Measurements from ENCODE around the gene TMEM63A. TPM values are rescaled to one million over a fixed set of nuclear protein-coding genes. Genes with fewer than 3 reads are reported as not detected.
"Not testable (repeated sequence)": the region's sequence is repeated elsewhere in the genome, so short reads cannot be mapped to it uniquely, and the experiment has no call there.

The TMEM63A gene
- total RNA-seq, 1 experiment from 2014 or later, result 93.9 TPM

DNA sequence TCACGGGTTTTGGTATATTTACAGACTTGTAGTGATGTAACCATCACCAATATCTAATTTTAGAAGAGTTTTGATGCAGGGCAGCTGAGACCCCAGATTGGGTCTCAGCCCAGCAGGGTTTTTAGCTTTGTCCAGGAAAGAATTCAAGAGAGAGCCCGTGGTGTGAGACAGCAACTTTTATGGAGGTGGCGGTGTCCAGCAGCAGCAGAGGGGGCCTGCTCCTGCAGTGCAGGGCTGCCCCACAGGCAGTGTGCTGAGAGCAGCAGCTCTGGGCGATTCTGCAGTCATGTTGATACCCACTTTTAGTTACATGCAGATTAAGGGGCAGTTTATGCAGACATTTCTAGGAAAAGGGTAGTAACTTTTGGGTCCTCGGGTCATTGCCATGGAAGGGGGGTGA, 74.0 kb downstream of the TMEM63A start:
- H3K27ac Mint-ChIP-seq (ENCODE audit: unreplicated experiment), result no peak overlapping the region
- H3K9me3 Mint-ChIP-seq (ENCODE audit: unreplicated experiment), result no peaks in the 10 kb centered on the region
- H3K4me3 Mint-ChIP-seq (ENCODE audit: unreplicated experiment), result no peak overlapping the region
- peaks cover 12% of the 10 kb centered on the region for H3K36me3 Mint-ChIP-seq (ENCODE audit: insufficient read depth, unreplicated experiment)
- Histone ChIP-seq H3K4me3 (ENCODE audit: low read depth, low read length) (no peak overlapping the region), H3K27me3 (replicated peaks; ENCODE audit: control insufficient read depth, insufficient read depth, low read length) (no peaks in the 10 kb centered on the region), H3K4me1 (peaks cover 21% of the 10 kb centered on the region), H3K9me3 (no peaks in the 10 kb centered on the region), H3K36me3 (ENCODE audit: control insufficient read depth, insufficient read depth, low read length) (no peaks in the 10 kb centered on the region)
- no TSS peak for BruUV-seq (replicated peaks)
- POLR2A ChIA-PET, result no interaction called here
- no peaks in the 10 kb centered on the region for H3K27me3 Mint-ChIP-seq (ENCODE audit: insufficient read depth, unreplicated experiment)
- no peak for DNase-seq
- intact Hi-C loops (cut with micrococcal nuclease; ENCODE audit: unreplicated experiment), result no loop called here
- peaks cover 19% of the 10 kb centered on the region for H3K4me1 Mint-ChIP-seq (ENCODE audit: low read depth, unreplicated experiment)
- CTCF ChIA-PET, result interaction anchor here (1.5 kb wide), 1 partner anchor 30 kb away, joined by 6 read pairs; the partner anchor contains the start of gene SRP9
- TF ChIP-seq, protein P1, sequence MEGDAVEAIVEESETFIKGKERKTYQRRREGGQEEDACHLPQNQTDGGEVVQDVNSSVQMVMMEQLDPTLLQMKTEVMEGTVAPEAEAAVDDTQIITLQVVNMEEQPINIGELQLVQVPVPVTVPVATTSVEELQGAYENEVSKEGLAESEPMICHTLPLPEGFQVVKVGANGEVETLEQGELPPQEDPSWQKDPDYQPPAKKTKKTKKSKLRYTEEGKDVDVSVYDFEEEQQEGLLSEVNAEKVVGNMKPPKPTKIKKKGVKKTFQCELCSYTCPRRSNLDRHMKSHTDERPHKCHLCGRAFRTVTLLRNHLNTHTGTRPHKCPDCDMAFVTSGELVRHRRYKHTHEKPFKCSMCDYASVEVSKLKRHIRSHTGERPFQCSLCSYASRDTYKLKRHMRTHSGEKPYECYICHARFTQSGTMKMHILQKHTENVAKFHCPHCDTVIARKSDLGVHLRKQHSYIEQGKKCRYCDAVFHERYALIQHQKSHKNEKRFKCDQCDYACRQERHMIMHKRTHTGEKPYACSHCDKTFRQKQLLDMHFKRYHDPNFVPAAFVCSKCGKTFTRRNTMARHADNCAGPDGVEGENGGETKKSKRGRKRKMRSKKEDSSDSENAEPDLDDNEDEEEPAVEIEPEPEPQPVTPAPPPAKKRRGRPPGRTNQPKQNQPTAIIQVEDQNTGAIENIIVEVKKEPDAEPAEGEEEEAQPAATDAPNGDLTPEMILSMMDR (IDR thresholded peaks at IDR 0.05; ENCODE audit: insufficient read depth in 1 of 2, low read depth in 1 of 2, low read length in 1 of 2, severe bottlenecking in 1 of 2, unreplicated experiment in 1 of 2), result no peak

DNA sequence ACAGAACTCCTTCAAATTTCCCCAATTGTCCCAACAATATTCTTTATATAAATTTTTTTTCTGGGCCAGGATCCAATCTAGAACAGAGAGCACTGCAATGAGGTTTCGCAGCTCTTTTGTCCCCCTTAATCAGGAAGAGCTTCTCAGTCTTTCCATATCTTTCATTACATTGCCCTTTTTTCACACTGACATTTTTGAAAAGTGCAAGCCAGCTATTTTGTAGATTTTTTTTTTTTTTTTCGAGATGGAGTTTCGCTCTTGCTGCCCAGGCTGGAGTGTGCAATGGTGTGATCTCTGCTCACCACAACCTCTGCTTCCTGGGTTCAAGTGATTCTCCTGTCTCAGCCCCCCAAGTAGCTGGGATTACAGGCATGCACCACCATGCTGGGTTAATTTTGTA, 75.4 kb downstream of the TMEM63A start:
- H3K27ac Mint-ChIP-seq (ENCODE audit: unreplicated experiment); H3K27me3 Mint-ChIP-seq (ENCODE audit: insufficient read depth, unreplicated experiment); H3K36me3 Mint-ChIP-seq (ENCODE audit: insufficient read depth, unreplicated experiment); H3K9me3 Mint-ChIP-seq (ENCODE audit: unreplicated experiment); CTCF ChIA-PET; H3K4me3 Mint-ChIP-seq (ENCODE audit: unreplicated experiment); H3K4me3 ChIP-seq (ENCODE audit: low read depth, low read length); H3K36me3 ChIP-seq (ENCODE audit: control insufficient read depth, insufficient read depth, low read length); H3K27me3 ChIP-seq (replicated peaks; ENCODE audit: control insufficient read depth, insufficient read depth, low read length); BruUV-seq (replicated peaks); DNase-seq; intact Hi-C loops (cut with micrococcal nuclease; ENCODE audit: unreplicated experiment); H3K9me3 ChIP-seq: not testable (repeated sequence)
- peaks cover 10% of the 10 kb centered on the region for H3K4me1 ChIP-seq
- H3K4me1 Mint-ChIP-seq (ENCODE audit: low read depth, unreplicated experiment), result peaks cover 10% of the 10 kb centered on the region
- POLR2A ChIA-PET, result interaction anchor here (0.6 to 0.7 kb wide), 2 partner anchors 8 to 214 kb away, joined by 3 to 5 read pairs; no protein-coding TSS in a partner anchor

DNA sequence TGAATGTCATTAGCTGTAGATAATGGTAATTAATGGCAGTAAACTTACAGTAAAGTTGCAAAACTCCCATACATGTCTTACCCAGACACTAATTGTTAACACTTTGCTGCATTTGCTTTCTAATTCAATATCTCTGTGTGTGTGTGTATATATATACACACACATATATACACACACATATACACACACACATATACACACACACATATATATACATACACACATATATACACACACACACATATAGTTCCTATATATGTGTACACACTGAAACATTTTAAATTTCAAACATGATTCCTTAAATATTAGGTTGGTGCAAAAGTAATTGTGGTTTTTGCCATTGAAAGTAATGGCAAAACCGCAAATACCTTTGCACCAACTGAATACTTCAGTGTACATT, 75.9 kb downstream of the TMEM63A start:
- H3K4me3 Mint-ChIP-seq (ENCODE audit: unreplicated experiment), result no peak overlapping the region
- intact Hi-C loops (cut with micrococcal nuclease; ENCODE audit: unreplicated experiment), result no loop called here
- H3K4me3 ChIP-seq (ENCODE audit: low read depth, low read length), result no peak overlapping the region
- H3K27ac Mint-ChIP-seq (ENCODE audit: unreplicated experiment), result no peak overlapping the region
- POLR2A ChIA-PET, result interaction anchor here (0.6 kb wide), 1 partner anchor 214 kb away, joined by 3 read pairs; no protein-coding TSS in a partner anchor
- CTCF ChIA-PET, result no interaction called here
- peaks cover 8% of the 10 kb centered on the region for H3K36me3 Mint-ChIP-seq (ENCODE audit: insufficient read depth, unreplicated experiment)
- TF ChIP-seq, protein P1 (IDR thresholded peaks at IDR 0.05; ENCODE audit: insufficient read depth in 1 of 2, low read depth in 1 of 2, low read length in 1 of 2, severe bottlenecking in 1 of 2, unreplicated experiment in 1 of 2), result no peak
- H3K4me1 Mint-ChIP-seq (ENCODE audit: low read depth, unreplicated experiment), result peaks cover 6% of the 10 kb centered on the region
- no peak for DNase-seq
- H3K9me3 ChIP-seq, result no peaks in the 10 kb centered on the region
- BruUV-seq (replicated peaks), result no TSS peak
- H3K27me3 ChIP-seq (replicated peaks; ENCODE audit: control insufficient read depth, insufficient read depth, low read length), result no peaks in the 10 kb centered on the region
- no peaks in the 10 kb centered on the region for H3K27me3 Mint-ChIP-seq (ENCODE audit: insufficient read depth, unreplicated experiment)
- H3K4me1 ChIP-seq, result peaks cover 5% of the 10 kb centered on the region
- H3K9me3 Mint-ChIP-seq (ENCODE audit: unreplicated experiment), result no peaks in the 10 kb centered on the region
- H3K36me3 ChIP-seq (ENCODE audit: control insufficient read depth, insufficient read depth, low read length), result no peaks in the 10 kb centered on the region

DNA sequence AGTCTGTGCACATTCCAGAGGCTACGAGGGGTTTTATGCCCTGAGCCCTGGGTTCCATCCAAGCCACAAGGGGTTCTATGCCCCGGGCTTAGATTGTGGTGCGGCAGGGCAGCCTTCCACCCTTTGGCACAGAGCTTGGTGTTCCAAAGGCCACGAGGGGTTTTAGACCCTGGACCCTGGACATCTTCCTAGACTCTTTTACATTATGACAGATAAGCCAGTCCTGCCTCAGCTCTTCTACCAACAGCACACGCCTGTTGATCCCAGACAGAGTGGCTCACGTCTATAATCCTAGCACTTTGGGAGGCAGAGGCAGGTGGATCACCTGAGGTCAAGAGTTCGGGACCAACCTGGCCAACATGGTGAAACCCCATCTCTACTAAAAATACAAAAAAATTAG, 81.0 kb downstream of the TMEM63A start:
- H3K4me3 Mint-ChIP-seq (ENCODE audit: unreplicated experiment); H3K36me3 ChIP-seq (ENCODE audit: control insufficient read depth, insufficient read depth, low read length); H3K4me1 Mint-ChIP-seq (ENCODE audit: low read depth, unreplicated experiment); H3K27ac Mint-ChIP-seq (ENCODE audit: unreplicated experiment); intact Hi-C loops (cut with micrococcal nuclease; ENCODE audit: unreplicated experiment); H3K9me3 ChIP-seq; H3K9me3 Mint-ChIP-seq (ENCODE audit: unreplicated experiment); H3K27me3 ChIP-seq (replicated peaks; ENCODE audit: control insufficient read depth, insufficient read depth, low read length); CTCF ChIA-PET; H3K36me3 Mint-ChIP-seq (ENCODE audit: insufficient read depth, unreplicated experiment); H3K27me3 Mint-ChIP-seq (ENCODE audit: insufficient read depth, unreplicated experiment); H3K4me1 ChIP-seq; H3K4me3 ChIP-seq (ENCODE audit: low read depth, low read length); BruUV-seq (replicated peaks); DNase-seq; POLR2A ChIA-PET: not testable (repeated sequence)

DNA sequence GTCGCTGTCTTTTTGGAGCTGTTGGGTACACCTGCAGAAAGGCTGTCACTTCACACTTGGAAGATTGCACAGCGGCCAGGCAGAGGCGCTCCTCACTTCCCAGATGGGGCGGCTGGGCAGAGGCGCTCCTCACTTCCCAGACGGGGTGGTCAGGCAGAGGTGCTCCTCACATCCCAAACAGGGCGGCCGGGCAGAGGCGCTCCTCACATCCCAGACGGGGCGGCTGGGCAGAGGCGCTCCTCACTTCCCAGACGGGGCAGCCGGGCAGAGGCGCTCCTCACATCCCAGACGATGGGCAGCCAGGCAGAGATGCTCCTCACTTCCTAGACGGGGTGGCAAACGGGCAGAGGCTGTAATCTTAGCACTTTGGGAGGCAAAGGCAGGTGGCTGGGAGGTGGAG, 86.1 kb downstream of the TMEM63A start:
- H3K36me3 ChIP-seq (ENCODE audit: control insufficient read depth, insufficient read depth, low read length); H3K9me3 ChIP-seq; H3K4me3 ChIP-seq (ENCODE audit: low read depth, low read length); H3K4me1 Mint-ChIP-seq (ENCODE audit: low read depth, unreplicated experiment); BruUV-seq (replicated peaks); CTCF ChIA-PET; DNase-seq; intact Hi-C loops (cut with micrococcal nuclease; ENCODE audit: unreplicated experiment); H3K4me1 ChIP-seq; H3K27me3 Mint-ChIP-seq (ENCODE audit: insufficient read depth, unreplicated experiment); H3K27ac Mint-ChIP-seq (ENCODE audit: unreplicated experiment); H3K4me3 Mint-ChIP-seq (ENCODE audit: unreplicated experiment); H3K27me3 ChIP-seq (replicated peaks; ENCODE audit: control insufficient read depth, insufficient read depth, low read length): not testable (repeated sequence)
- Mint-ChIP-seq H3K9me3 (ENCODE audit: unreplicated experiment) (peaks cover 18% of the 10 kb centered on the region), H3K36me3 (ENCODE audit: insufficient read depth, unreplicated experiment) (peaks cover 23% of the 10 kb centered on the region)
- POLR2A ChIA-PET, result interaction anchor here (0.6 kb wide), 1 partner anchor 38 kb away, joined by 3 read pairs; no protein-coding TSS in a partner anchor
